NCI-H2107 treated with DMSO at 0.1 percent for 48 hours (cell line): ENCODE results near the gene ZNF772.
A peak's percentile ranks its signal among the peaks of the same experiment; 100 is the strongest.
"Not testable (repeated sequence)": the region's sequence is repeated elsewhere in the genome, so short reads cannot be mapped to it uniquely, and the experiment has no call there.

Source experiments
- DNase-seq: peaks from one replicate; lab custom pipeline; 2025; ENCODE audit not compliant: unreplicated experiment; lab: John Stamatoyannopoulos, UW

ZNF772 gene

DNA sequence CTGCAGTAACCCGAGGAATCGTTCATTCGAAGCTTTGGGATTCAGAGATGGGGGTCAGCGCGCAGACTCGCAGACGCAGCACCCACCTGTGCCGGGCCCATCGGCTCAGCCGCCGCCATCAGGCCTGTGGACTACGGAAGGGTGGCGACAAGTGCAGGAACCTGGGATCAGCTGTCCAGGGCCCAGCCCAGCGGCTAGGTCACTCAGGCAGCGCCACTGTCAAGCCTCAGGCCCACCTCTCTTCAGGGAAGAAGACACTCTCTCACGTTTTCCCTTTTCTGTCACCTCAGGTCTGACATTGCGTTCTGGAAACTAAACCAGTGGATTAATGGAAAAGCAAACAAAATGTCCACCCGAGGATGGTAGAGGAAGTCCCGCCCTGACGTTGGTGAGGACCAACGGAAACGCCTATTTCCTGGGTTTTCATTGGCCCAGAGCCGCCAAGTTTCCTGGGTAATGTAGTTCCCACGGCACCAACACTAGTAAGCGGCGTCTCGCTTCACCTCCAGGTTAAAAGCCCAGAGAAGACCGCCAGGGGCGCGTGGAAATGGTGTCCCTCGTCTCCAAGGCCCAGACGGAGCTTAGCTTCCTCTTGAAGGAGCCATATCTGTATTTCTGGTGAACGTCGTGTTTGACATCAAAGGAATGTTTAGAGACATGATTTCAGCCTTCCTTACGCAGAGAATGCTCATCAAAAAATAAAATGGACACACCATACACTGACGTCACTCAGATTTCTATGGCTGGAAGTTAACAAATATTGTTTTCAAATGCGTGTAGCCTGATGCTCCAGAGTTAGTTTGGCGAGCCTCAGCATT is at the start of gene ZNF772:
Gene ZNF772 (minus strand): TSS at position 376 of the 818 bp plus-strand sequence. CDS start 257 bp downstream, at position 119.
- DNase-seq = peak; percentile 88

DNA sequence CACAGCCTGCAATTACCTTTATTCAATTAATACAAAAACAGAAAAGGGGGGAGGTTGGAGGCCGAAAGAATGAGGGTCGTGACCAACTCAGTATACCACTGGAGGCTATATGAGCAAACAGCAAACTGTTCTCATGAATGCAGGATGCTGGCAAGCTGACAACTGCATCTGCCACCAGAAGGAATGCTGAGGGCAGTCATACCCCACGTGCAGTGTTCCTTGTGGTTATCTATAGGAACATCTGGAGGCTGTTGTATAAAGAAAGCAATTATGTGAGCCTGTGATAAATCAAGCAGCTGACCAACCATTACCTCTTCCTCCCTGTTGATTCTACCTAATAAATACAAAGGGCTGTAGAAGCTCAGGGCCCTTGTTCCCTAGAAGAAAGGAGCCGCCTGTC is 40.7 kb upstream of the ZNF772 start:
- DNase-seq = not testable (repeated sequence)

DNA sequence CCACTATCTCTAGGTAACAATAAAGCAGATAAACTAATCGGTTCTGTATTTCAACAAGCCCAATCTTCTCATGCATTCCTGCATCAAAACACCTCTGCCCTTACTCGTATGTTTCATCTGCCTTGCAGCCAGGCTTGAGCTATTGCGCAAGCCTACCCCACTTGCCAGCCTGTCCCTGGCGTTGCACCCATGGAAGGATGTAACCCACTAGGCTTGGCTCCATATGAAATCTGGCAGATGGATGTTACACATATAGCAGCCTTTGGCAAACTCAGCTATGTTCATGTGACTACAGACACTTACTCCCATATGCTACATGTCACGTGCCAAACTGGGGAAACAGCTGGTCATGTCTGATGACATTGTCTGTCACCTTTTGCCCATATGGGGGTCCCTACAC is 37.9 kb upstream of the ZNF772 start:
- DNase-seq = no peak

GRCh38 chr19:57512845-57513244 is 35.5 kb upstream of the ZNF772 start:
- no peak for DNase-seq

- DNase-seq = no peak
These were observed 34.1 kb upstream of the ZNF772 start for GRCh38 chr19:57511484-57511883.

GRCh38 chr19:57506163-57506562 is 28.8 kb upstream of the ZNF772 start:
- no peak for DNase-seq

- DNase-seq = not testable (repeated sequence)
These were observed 23.0 kb upstream of the ZNF772 start for GRCh38 chr19:57500400-57500799.

- peak; percentile 64 for DNase-seq
These were observed 22.5 kb upstream of the ZNF772 start, which contains the start of gene ZNF773 for GRCh38 chr19:57499680-57500395. Gene ZNF773 (plus strand): TSS chr19:57499938. CDS start chr19:57500081, 143 bp downstream.

DNA sequence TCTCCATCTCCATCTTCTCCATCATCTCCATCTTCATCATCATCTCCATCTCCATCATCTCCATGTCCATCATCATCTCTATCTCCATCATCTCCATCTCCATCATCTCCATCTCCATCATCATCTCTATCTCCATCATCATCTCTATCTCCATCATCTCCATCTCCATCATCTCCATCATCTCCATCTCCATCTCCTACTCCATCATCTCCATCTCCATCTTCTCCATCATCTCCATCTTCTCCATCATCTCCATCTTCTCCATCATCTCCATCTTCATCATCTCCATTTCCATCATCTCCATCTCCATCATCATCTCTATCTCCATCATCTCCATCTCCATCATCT is 21.9 kb upstream of the ZNF772 start:
- not testable (repeated sequence) for DNase-seq

GRCh38 chr19:57488299-57488644 is 10.9 kb upstream of the ZNF772 start:
- not testable (repeated sequence) for DNase-seq

GRCh38 chr19:57487477-57488298 is 10.3 kb upstream of the ZNF772 start, which contains the start of gene ZNF419:
Gene ZNF419 (plus strand): TSS chr19:57487750. CDS start chr19:57487951, 201 bp downstream.
- peak; percentile 86 for DNase-seq

GRCh38 chr19:57473646-57474045 is 3.7 kb downstream of the ZNF772 start:
- DNase-seq = no peak

- no peak for DNase-seq
These were observed 10.9 kb downstream of the ZNF772 start for GRCh38 chr19:57466489-57466888.

DNA sequence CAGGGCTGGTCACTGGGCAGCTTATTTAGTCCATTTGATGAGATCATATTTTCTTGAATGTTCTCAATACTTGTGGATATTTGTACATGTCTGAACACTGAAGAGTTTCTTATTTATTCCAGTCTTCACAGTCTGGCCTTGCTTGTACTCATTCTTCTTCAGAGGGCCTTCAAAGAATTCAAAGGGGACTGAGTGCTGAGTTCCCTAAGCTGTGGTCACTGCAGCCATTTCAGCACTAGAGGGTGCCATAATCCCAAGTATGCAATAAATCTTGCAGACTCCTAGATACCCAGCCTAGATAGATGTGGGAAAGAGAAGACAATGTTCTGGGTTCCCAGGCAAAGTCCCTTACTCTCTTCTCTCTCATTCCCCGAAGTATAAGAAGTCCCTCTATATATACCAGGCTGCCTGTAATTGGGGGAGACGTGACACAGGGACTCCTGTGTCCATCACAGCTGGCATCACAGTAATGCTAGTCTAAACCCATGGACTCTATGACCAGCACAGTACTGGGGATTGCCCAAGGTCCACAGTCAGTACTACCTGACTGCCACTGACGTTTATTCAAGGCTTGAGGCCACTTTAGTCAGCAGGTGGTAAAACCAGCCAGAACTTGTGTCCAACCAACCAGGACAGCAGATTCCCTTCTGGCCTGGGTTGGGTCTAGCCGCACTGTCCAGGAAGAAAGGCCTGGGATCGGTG is 11.5 kb downstream of the ZNF772 start:
- DNase-seq = no peak

DNA sequence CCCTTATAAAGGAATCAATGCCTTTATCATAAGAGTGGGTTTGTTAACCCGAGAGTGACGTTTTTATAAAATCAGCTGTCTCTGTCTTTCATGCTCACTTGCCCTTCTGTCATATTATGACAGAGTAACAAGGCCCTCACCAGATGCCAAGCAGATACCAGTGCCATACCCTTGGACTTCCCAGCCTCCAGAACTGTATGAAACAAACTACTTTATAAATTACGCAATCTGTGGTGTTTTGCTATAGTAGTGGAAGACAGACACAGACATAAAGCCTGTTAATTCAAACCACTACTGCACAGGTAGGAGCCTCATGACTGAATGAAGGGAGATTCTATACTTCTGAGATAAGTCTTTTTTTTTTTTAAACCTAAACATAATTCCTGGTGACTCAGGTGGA is 25.1 kb downstream of the ZNF772 start:
- DNase-seq = no peak

DNA sequence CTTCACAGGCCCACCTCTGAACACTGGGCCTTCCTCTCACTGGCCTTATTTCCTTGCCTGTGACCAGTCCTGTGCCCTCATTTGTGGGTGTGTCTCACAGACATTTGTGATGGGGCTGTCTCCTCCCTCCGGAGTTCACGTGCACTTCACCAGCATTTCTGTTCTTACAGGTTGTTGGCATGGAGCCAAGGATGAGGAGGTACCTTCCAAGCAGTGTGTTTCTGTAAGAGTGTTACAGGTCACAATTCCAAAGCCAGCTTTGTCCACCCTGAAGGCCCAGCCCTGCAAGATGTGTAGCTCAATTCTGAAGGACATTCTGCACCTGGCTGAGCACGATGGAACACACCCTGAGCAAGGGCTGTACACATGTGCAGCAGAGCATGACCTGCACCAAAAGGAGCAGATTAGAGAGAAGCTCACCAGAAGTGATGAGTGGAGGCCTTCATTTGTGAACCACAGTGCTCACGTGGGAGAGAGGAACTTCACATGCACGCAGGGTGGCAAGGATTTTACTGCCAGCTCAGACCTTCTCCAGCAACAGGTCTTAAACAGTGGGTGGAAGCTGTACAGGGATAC is 34.2 kb downstream of the ZNF772 start:
- DNase-seq = no peak

DNA sequence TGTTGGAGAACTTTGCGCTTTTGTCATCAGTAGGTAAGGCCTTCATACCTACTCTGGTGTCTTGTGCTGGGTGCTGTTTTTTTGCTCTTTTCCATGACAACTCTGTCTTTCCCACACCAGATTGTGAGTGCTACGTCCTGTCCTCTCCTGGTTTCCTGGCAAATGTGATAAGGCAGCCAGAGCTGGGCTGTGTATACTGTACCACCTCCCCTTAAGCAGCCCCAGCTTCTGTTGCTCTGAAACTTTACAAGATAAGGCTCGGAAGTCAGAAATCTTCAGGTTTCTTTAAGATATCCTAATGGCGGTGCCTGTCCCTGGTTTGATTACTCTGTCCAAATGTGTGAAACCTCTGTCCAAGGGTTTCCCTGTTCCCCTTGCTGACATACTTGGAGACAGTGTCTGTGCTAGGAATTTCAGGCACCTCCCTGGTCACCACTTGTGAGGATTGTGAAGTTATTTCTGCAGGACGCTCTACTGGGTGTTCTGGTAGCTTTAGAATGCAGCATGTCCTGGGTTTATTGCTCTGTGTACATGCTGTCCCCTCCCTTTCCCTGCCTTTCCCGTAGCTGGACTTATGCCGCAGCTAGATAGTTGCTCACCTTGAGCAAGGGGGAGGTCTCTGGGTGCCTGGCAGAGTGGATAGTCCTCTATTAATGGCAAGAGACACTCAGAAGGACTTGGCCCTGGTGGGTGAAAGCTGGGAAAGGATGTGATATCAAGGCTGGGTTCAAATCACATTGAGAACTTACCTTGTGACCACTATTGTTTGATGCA is 35.2 kb downstream of the ZNF772 start:
- DNase-seq = no peak

GRCh38 chr19:57438925-57439324 is 38.4 kb downstream of the ZNF772 start:
- no peak for DNase-seq

DNA sequence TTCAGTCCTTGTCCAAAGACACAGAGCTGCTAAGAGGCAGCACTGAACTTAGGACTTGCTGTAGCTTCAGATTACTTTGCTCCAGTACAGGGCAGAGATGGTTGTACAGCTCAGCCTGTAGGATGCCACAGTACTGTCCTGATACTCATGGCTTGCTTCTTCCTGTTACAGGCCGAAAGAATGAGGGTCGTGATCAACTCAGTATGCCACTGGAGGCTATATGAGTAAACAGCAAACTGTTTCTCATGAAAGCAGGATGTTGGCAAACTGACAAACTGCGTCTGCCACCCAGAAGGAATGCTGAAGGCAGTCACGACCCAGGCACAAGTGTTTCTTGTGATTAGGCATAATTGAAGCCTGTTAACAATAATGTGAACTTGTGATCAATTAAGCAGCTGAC is 39.4 kb downstream of the ZNF772 start:
- no peak for DNase-seq

DNA sequence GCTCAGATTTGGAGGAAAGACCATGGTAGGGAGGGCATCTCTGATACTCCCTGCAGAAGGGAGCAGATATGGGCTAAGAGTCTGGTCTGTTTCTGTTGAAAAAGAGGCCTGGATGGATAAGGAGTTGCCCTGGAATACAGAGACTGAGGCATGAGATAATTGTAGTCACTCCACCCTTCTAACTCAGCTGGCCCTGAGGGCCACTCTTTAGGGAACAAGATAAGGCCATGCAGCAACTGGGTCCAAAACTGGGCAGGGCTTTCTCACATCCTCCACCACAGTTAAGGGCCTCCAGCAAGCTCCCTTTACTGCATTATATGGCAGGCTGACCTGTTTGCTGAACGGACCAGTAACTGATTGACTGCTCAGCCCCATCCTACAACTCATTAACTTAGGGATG is 40.9 kb downstream of the ZNF772 start:
- no peak for DNase-seq
